ENCODE measurements around the gene SHKBP1. TPM values are rescaled to one million over a fixed set of nuclear protein-coding genes. Genes with fewer than 3 reads are reported as not detected.
A peak's percentile ranks its signal among the peaks of the same experiment; 100 is the strongest.

The SHKBP1 gene
- polyA plus RNA-seq, 1 donor: 18.3 TPM

- no peak for DNase-seq (ENCODE audit: low read depth)
Measured at GRCh38 chr19:40599902-40600569, 23.4 kb downstream of the SHKBP1 start.

GRCh38 chr19:40600570-40601133, 24.0 kb downstream of the SHKBP1 start:
- DNase-seq (ENCODE audit: low read depth): no peak

- DNase-seq (ENCODE audit: low read depth): no peak
Measured at GRCh38 chr19:40601134-40601974, 24.7 kb downstream of the SHKBP1 start, which contains the start of gene LTBP4. LTBP4 (plus strand) TSS chr19:40601369; CDS start chr19:40601388, 19 bp downstream.

- DNase-seq (ENCODE audit: low read depth): no peak
Measured at GRCh38 chr19:40603071-40603388, 26.4 kb downstream of the SHKBP1 start.

- peak; percentile 84 for DNase-seq (ENCODE audit: low read depth)
Measured at GRCh38 chr19:40603389-40604170, 26.9 kb downstream of the SHKBP1 start.

GRCh38 chr19:40604171-40604646, 27.5 kb downstream of the SHKBP1 start:
- DNase-seq (ENCODE audit: low read depth): no peak

- no peak for DNase-seq (ENCODE audit: low read depth)
Measured at GRCh38 chr19:40604647-40605215, 28.1 kb downstream of the SHKBP1 start.

GRCh38 chr19:40605216-40605971, 28.7 kb downstream of the SHKBP1 start:
- DNase-seq (ENCODE audit: low read depth): no peak

GRCh38 chr19:40607311-40608239, 30.9 kb downstream of the SHKBP1 start:
- DNase-seq (ENCODE audit: low read depth): no peak

GRCh38 chr19:40608240-40608621, 31.6 kb downstream of the SHKBP1 start:
- DNase-seq (ENCODE audit: low read depth): no peak

GRCh38 chr19:40608957-40609356, 32.3 kb downstream of the SHKBP1 start:
- no peak for DNase-seq (ENCODE audit: low read depth)

- no peak for DNase-seq (ENCODE audit: low read depth)
Measured at GRCh38 chr19:40609561-40610395, 33.1 kb downstream of the SHKBP1 start.

- no peak for DNase-seq (ENCODE audit: low read depth)
Measured at GRCh38 chr19:40610396-40611064, 33.9 kb downstream of the SHKBP1 start.

- no peak for DNase-seq (ENCODE audit: low read depth)
Measured at GRCh38 chr19:40611096-40611495, 34.4 kb downstream of the SHKBP1 start.

- DNase-seq (ENCODE audit: low read depth): no peak
Measured at GRCh38 chr19:40611900-40612698, 35.4 kb downstream of the SHKBP1 start.

- no peak for DNase-seq (ENCODE audit: low read depth)
Measured at GRCh38 chr19:40612831-40613689, 36.4 kb downstream of the SHKBP1 start.

Data from forelimb muscle (tissue), 1 donor.